Ramos (cell line): Measurements from ENCODE around the gene CLEC4M.
"Not testable (repeated sequence)": the region's sequence is repeated elsewhere in the genome, so short reads cannot be mapped to it uniquely, and the experiment has no call there.

Source experiments
- in situ Hi-C: fragments of 300-500 bp; cut with MboI; formaldehyde crosslinking; loops from one replicate; pipeline ENCODE4 v1.14.3; 2022; ENCODE audit warnings: low sequenced_read_pairs; ENCODE audit not compliant: unreplicated experiment

Gene CLEC4M

GRCh38 chr19:7739801-7740681 is 23.0 kb upstream of the CLEC4M start:
- in situ Hi-C loops: no loop called here

GRCh38 chr19:7740682-7741054 is 22.4 kb upstream of the CLEC4M start:
- in situ Hi-C loops: no loop called here

- in situ Hi-C loops: no loop called here
Measured at GRCh38 chr19:7742575-7742974, 20.5 kb upstream of the CLEC4M start.

GRCh38 chr19:7742991-7743390 is 20.1 kb upstream of the CLEC4M start:
- in situ Hi-C loops: no loop called here

- in situ Hi-C loops: no loop called here
Measured at GRCh38 chr19:7743425-7743841, 19.6 kb upstream of the CLEC4M start.

- in situ Hi-C loops: no loop called here
Measured at GRCh38 chr19:7744199-7744786, 18.8 kb upstream of the CLEC4M start.

GRCh38 chr19:7744871-7745650 is 18.0 kb upstream of the CLEC4M start:
- in situ Hi-C loops: no loop called here

GRCh38 chr19:7746306-7746705 is 16.7 kb upstream of the CLEC4M start:
- in situ Hi-C loops: not testable (repeated sequence)

GRCh38 chr19:7746903-7747884 is 15.8 kb upstream of the CLEC4M start, which contains the start of gene CD209:
TSS of gene CD209 (minus strand) at chr19:7747534. CDS start at chr19:7747511, 23 bp downstream.
- in situ Hi-C loops: no loop called here

GRCh38 chr19:7748171-7748570 is 14.9 kb upstream of the CLEC4M start:
- in situ Hi-C loops: no loop called here

- in situ Hi-C loops: no loop called here
Measured at GRCh38 chr19:7748756-7749155, 14.3 kb upstream of the CLEC4M start.

GRCh38 chr19:7751157-7751783 is 11.8 kb upstream of the CLEC4M start:
- in situ Hi-C loops: no loop called here

GRCh38 chr19:7756258-7756657 is 6.8 kb upstream of the CLEC4M start:
- in situ Hi-C loops: no loop called here

GRCh38 chr19:7757358-7757757 is 5.7 kb upstream of the CLEC4M start:
- in situ Hi-C loops: no loop called here

GRCh38 chr19:7759156-7759555 is 3.9 kb upstream of the CLEC4M start:
- in situ Hi-C loops: no loop called here

GRCh38 chr19:7763696-7764095 is 653 bp downstream of the CLEC4M start:
- in situ Hi-C loops: no loop called here

- in situ Hi-C loops: not testable (repeated sequence)
Measured at GRCh38 chr19:7764157-7764556, 1.1 kb downstream of the CLEC4M start.

GRCh38 chr19:7765043-7765442 is 2.0 kb downstream of the CLEC4M start:
- in situ Hi-C loops: not testable (repeated sequence)

GRCh38 chr19:7766535-7766934 is 3.5 kb downstream of the CLEC4M start:
- in situ Hi-C loops: no loop called here
